AG10803 (cell line): ENCODE data around the gene TENT4A.

Source experiments
- DNase-seq: peaks from one replicate; pipeline ENCODE4 v3.0.0; 2010; ENCODE audit warnings: low read depth
- H3K4me3 ChIP-seq: 2 replicates; pipeline ENCODE4 v1.5.1; 2011; ENCODE audit warnings: mild to moderate bottlenecking, low read length, control low read depth
- TF ChIP-seq, protein P1 (sequence below): conservative IDR thresholded peaks from 2 replicates; pipeline ENCODE4 v1.5.1; 2011; ENCODE audit warnings: mild to moderate bottlenecking, low read length, control low read depth, inconsistent platforms

TENT4A gene

DNA sequence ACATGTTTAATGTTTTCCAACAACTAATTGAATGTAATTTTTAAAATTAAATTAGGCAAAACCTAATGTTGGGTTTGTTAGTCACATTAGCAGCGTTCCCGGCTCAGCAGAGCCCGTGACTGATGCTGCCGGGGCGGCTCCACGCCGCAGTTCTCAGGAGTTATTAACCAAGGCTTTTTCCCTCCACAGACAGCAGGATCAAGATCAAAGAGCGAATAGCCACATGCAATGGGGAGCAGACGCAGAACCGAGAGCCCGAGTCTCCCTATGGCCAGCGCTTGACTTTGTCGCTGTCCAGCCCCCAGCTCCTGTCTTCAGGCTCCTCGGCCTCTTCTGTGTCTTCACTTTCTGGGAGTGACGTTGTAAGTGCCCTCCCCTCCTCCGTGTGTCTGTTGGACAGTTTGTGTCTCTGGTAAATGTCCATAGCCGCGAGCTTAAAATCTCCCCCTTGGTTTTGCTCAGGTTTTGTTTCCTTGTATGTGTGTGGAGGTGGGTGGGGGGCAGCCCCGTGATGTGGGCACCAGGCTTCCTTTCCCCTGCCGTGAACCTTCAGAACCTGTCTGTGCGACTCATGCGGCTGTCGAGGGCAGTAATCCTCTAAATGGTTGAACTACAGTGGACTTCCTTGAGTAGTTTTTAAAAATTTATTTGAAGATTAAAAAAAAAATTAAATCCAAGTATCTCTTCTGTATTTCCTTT is 37.1 kb downstream of the TENT4A start:
- H3K4me3 ChIP-seq = no peak overlapping the region
- no peak for DNase-seq
- TF ChIP-seq, protein P1, sequence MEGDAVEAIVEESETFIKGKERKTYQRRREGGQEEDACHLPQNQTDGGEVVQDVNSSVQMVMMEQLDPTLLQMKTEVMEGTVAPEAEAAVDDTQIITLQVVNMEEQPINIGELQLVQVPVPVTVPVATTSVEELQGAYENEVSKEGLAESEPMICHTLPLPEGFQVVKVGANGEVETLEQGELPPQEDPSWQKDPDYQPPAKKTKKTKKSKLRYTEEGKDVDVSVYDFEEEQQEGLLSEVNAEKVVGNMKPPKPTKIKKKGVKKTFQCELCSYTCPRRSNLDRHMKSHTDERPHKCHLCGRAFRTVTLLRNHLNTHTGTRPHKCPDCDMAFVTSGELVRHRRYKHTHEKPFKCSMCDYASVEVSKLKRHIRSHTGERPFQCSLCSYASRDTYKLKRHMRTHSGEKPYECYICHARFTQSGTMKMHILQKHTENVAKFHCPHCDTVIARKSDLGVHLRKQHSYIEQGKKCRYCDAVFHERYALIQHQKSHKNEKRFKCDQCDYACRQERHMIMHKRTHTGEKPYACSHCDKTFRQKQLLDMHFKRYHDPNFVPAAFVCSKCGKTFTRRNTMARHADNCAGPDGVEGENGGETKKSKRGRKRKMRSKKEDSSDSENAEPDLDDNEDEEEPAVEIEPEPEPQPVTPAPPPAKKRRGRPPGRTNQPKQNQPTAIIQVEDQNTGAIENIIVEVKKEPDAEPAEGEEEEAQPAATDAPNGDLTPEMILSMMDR = no peak

DNA sequence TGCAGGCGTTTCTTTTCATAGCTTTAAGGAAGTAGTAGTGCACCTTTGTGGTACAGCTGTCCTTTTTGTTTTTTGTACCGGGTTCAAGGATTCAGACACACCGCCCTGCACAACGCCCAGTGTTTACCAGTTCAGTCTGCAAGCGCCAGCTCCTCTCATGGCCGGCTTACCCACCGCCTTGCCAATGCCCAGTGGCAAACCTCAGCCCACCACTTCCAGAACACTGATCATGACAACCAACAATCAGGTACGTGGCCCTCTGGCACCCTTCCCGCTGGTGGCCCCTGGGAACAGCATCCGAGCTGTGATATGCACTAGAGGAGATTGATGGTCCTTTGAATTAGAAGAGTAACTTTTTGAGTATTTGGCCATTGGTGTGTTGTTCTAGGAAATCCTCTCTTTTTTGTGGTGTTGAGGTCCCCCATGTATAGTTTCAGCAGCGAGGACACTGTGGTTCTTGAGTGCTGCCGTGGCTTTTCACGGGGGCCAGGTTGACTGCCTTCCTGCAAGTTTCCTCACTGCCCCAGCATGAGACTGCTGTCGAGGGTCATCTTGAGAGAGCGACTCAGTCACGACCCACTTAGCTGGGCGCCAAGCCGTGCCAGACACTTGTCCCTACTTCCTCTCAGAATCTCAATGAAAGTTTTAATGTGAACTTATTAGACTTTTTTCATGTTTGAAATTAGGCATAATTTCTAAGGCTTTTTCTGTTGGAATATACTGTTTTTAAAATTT is 37.9 kb downstream of the TENT4A start:
- DNase-seq = no peak

DNA sequence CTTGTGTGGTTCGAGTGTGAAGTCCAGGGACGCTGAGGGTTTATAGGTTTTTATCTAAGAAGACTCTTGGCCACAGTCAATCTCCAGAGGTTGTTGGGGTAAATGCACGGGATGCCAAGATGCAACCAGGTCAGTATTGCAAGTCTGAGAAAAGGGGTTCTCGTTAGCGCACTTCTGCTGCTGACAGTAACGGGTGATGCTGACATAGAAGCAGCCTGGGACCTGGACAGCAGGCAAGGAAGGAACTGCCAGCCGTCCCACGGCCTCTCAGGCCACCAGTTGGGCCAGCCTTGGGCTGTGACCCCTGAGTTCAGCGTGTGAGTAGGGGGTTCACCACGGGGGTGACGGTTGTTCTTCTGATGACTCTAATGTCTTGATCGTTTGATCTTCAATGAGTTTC is 39.0 kb downstream of the TENT4A start:
- H3K4me3 ChIP-seq = no peak overlapping the region
- DNase-seq = no peak
- TF ChIP-seq, protein P1 = no peak

More for the DNA sequence above, 37.9 kb downstream of the TENT4A start:
- no peak overlapping the region for H3K4me3 ChIP-seq
- TF ChIP-seq, protein P1 = no peak

DNA sequence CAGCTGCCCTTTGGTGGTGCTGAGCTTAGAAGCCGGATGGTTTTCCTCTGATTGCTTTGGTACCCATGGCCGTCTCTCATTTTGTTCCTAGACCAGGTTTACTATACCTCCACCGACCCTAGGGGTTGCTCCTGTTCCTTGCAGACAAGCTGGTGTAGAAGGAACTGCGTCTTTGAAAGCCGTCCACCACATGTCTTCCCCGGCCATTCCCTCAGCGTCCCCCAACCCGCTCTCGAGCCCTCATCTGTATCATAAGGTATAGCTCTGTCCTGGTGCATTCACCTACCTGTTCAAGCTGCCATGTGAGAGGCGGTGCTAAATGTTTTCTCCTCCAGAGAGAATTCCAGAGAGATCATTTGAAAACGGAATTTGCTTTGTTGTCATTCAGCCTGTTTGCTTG is 39.5 kb downstream of the TENT4A start:
- no peak for DNase-seq
- TF ChIP-seq, protein P1 = no peak
- no peak overlapping the region for H3K4me3 ChIP-seq

DNA sequence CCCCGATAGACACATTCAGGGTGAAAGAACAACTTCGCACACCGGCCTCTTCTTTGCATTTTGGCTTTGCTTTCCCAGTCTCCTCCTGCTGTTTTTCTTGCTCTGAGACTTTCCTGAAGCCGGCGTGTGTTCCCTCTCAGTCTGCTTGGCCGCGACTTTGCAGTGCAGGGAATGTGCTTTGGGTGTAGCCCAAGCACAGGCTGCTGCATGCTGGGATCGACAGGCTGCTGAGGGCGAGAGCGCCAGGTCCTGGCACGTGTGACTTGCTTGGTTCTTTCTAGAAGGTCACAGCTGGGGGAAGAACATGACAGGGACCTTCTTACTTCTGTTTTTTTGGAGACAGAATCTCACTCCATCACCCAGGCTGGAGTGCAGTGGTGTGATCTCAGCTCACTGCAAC is 40.6 kb downstream of the TENT4A start:
- DNase-seq = no peak
- TF ChIP-seq, protein P1 = no peak

DNA sequence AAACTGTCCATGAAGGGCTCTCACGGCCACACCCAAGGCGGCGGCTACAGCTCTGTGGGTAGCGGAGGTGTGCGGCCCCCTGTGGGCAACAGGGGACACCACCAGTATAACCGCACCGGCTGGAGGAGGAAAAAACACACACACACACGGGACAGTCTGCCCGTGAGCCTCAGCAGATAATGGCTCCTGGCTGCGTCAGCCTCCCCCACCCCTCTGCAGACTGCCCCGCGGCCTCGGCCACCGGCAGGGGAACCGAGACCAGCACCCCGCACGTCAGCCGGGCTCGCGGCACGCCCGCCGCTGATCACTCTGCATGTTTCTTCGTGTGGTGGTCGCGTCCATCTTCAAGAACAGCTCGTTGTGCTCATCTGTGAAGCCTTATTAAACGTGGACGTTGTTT is 41.5 kb downstream of the TENT4A start:
- TF ChIP-seq, protein P1 = no peak
- no peak for DNase-seq
- H3K4me3 ChIP-seq = no peak overlapping the region

More for the DNA sequence above, 40.6 kb downstream of the TENT4A start:
- H3K4me3 ChIP-seq = no peak overlapping the region

DNA sequence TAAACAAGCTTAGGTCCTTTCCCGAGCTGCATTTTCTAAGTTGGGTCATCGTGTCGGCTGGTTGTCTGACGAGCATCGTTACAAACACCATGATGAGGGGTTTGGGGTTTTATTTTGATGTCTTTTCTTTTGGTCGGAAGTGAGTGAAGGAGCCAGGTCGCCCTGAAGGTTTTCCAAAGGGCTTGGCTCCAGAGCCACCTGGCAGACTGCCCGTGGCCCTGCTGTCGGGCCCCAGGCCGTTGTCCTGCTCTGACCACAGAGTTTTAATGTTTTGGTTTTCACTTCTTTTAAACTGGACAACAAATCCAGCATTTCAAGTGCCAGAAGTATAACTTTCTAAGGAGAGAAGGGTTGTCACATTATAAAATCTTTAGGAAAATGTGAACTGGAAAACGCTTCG is 42.3 kb downstream of the TENT4A start:
- no peak for DNase-seq
- no peak overlapping the region for H3K4me3 ChIP-seq
- TF ChIP-seq, protein P1 = no peak
